ENCODE results near the gene GGNBP2. TPM values are rescaled to one million over a fixed set of nuclear protein-coding genes. Genes with fewer than 3 reads are reported as not detected.

The GGNBP2 gene
- polyA plus RNA-seq, 3 donors, result 22.3 to 89.5 (median 31.5) TPM

GRCh38 chr17:36593656-36594316, 49.1 kb downstream of the GGNBP2 start:
- H3K4me3 Mint-ChIP-seq, result no peak overlapping the region
- H3K4me1 Mint-ChIP-seq, result peaks cover 23% of the 10 kb centered on the region
- peak overlapping the region in 1 of 7 donors; percentile 12 for H3K27ac Mint-ChIP-seq
- Histone ChIP-seq H3K36me3 (replicated peaks in 1 of 2; ENCODE audit: control insufficient read depth in 1 of 2, insufficient read depth in 2 of 2, low read length in 2 of 2) (peaks cover 8 to 13% of the 10 kb centered on the region in 2 donors), H2AFZ (ENCODE audit: insufficient read depth, low read depth, low read length, poor library complexity, severe bottlenecking) (no peak overlapping the region), H3K27ac (ENCODE audit: low read depth in 1 of 2, low read length in 2 of 2) (no peak overlapping the region), H3K9ac (ENCODE audit: insufficient read depth, low read length, poor library complexity, severe bottlenecking) (no peak overlapping the region), H3K4me1 (ENCODE audit: control insufficient read depth in 1 of 2, insufficient read depth in 2 of 2, low read length in 2 of 2) (peaks cover 11 to 18% of the 10 kb centered on the region in 2 donors), H3K27me3 (ENCODE audit: control insufficient read depth in 2 of 2, insufficient read depth in 2 of 2, low read length in 2 of 2) (peaks cover 6 to 15% of the 10 kb centered on the region in 2 donors), H3K9me3 (replicated peaks in 1 of 2; ENCODE audit: control insufficient read depth in 1 of 2, insufficient read depth in 1 of 2, low read length in 2 of 2) (no peaks in the 10 kb centered on the region), H3K4me2 (replicated peaks; ENCODE audit: extremely low read depth, low read length, poor library complexity, severe bottlenecking) (no peak overlapping the region), H3K4me3 (replicated peaks in 1 of 3; ENCODE audit: low read depth in 2 of 3, low read length in 3 of 3) (no peak overlapping the region), H4K20me1 (ENCODE audit: insufficient read depth, low read length) (peaks cover 25% of the 10 kb centered on the region), H3K79me2 (ENCODE audit: insufficient read depth, low read length) (no peaks in the 10 kb centered on the region)
- peaks cover 0 to 4% (median 0%) of the 10 kb centered on the region in 7 donors for H3K9me3 Mint-ChIP-seq
- DNase-seq, result no peak
- no peak for TF ChIP-seq CTCF (IDR thresholded peaks at IDR 0.05)
- intact Hi-C loops (cut with micrococcal nuclease), result loop anchor here (5.0 kb wide), 2 partner anchors 46 to 51 kb away; partner anchors contain the start of gene GGNBP2 (in 1 of the 2)
- WGBS (ENCODE audit: insufficient coverage), result 92% methylated on average over 8 of the region's 8 CpGs
- peaks cover 12 to 17% of the 10 kb centered on the region in 2 donors for H3K36me3 Mint-ChIP-seq
- peaks cover 11 to 16% (median 13%) of the 10 kb centered on the region in 3 donors for H3K27me3 Mint-ChIP-seq (ENCODE audit: low read depth in 3 of 3)

GRCh38 chr17:36594626-36595401, 50.1 kb downstream of the GGNBP2 start:
- no peak for TF ChIP-seq CTCF (IDR thresholded peaks at IDR 0.05)
- no peak overlapping the region for H3K4me2 ChIP-seq (replicated peaks; ENCODE audit: extremely low read depth, low read length, poor library complexity, severe bottlenecking)
- H3K9ac ChIP-seq (ENCODE audit: insufficient read depth, low read length, poor library complexity, severe bottlenecking), result no peak overlapping the region

More at GRCh38 chr17:36594626-36595401, 50.1 kb downstream of the GGNBP2 start:
- Histone ChIP-seq H3K9me3 (replicated peaks in 1 of 2; ENCODE audit: control insufficient read depth in 1 of 2, insufficient read depth in 1 of 2, low read length in 2 of 2) (no peaks in the 10 kb centered on the region), H3K4me1 (ENCODE audit: control insufficient read depth in 1 of 2, insufficient read depth in 2 of 2, low read length in 2 of 2) (peaks cover 11 to 18% of the 10 kb centered on the region in 2 donors), H3K79me2 (ENCODE audit: insufficient read depth, low read length) (no peaks in the 10 kb centered on the region), H3K27me3 (ENCODE audit: control insufficient read depth in 2 of 2, insufficient read depth in 2 of 2, low read length in 2 of 2) (peaks cover 6 to 15% of the 10 kb centered on the region in 2 donors), H4K20me1 (ENCODE audit: insufficient read depth, low read length) (peaks cover 16% of the 10 kb centered on the region), H3K36me3 (replicated peaks in 1 of 2; ENCODE audit: control insufficient read depth in 1 of 2, insufficient read depth in 2 of 2, low read length in 2 of 2) (peaks cover 0 to 4% of the 10 kb centered on the region in 2 donors), H2AFZ (ENCODE audit: insufficient read depth, low read depth, low read length, poor library complexity, severe bottlenecking) (no peak overlapping the region), H3K4me3 (replicated peaks in 1 of 3; ENCODE audit: low read depth in 2 of 3, low read length in 3 of 3) (no peak overlapping the region), H3K27ac (ENCODE audit: low read depth in 1 of 2, low read length in 2 of 2) (no peak overlapping the region)
- no peak overlapping the region for H3K4me3 Mint-ChIP-seq
- peaks cover 0 to 4% (median 0%) of the 10 kb centered on the region in 7 donors for H3K9me3 Mint-ChIP-seq
- intact Hi-C loops (cut with micrococcal nuclease), result loop anchor here (5.0 kb wide), 2 partner anchors 48 to 53 kb away; partner anchors contain the start of gene GGNBP2 (in 1 of the 2)
- H3K4me1 Mint-ChIP-seq, result peaks cover 21% of the 10 kb centered on the region
- whole genome bisulfite sequencing (ENCODE audit: insufficient coverage), result 100% methylated on average over 3 of the region's 13 CpGs
- DNase-seq, result no peak
- peaks cover 5 to 9% of the 10 kb centered on the region in 2 donors for H3K36me3 Mint-ChIP-seq
- no peak overlapping the region for H3K27ac Mint-ChIP-seq
- peaks cover 11 to 16% (median 13%) of the 10 kb centered on the region in 3 donors for H3K27me3 Mint-ChIP-seq (ENCODE audit: low read depth in 3 of 3)

Measured in CD14-positive monocyte (primary cell).